Activated CD4-positive, alpha-beta T cell treated with anti-CD3 and anti-CD28 coated beads, Interleukin-10, Interleukin-2, amounts not matched to agents 100 ng/mL and 50 ng/mL, durations not matched to agents 16 hours and 8 hours (primary cell): ENCODE data around the gene PBLD.
"Not testable (repeated sequence)": the region's sequence is repeated elsewhere in the genome, so short reads cannot be mapped to it uniquely, and the experiment has no call there.

Experiments used
- DNase-seq: peaks from one replicate; pipeline ENCODE4 v3.0.0-alpha.2; 2020

PBLD gene

DNA sequence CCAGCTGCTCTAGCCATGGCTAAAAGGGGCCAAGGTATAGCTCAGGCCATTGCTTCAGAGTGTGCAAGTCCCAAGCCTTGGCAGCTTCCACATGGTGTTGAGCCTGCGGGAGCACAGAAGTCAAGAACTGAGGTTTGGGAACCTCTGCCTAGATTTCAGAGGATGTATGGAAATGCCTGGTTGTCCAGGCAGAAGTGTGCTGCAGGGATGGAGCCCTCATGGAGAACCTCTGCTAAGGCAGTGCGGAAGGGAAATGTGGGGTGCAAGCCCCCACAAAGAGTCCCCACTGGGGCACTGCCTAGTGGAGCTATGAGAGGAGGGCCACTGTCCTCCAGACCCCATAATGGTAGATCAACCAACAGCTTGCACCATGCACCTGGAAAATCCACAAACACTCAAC, 54.9 kb downstream of the PBLD start:
- not testable (repeated sequence) for DNase-seq

DNA sequence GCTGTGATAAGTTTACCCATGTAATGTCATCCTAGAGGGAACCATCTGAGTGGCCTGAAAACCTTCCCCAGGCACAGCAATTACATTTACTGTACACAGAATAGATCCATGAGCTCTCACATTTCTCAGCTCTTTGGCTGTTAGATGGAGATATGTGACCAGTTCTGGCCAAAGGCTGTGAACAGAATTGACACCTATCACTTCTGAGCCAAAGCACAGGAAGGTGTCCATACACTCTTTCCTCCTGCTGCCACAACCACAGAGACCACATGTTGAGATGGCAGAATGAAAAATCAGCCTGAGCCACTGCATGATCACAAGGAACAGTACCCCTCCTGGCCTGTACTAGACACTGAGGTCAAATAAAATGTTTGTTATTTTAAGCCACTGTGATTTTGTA, 56.5 kb downstream of the PBLD start:
- no peak for DNase-seq

DNA sequence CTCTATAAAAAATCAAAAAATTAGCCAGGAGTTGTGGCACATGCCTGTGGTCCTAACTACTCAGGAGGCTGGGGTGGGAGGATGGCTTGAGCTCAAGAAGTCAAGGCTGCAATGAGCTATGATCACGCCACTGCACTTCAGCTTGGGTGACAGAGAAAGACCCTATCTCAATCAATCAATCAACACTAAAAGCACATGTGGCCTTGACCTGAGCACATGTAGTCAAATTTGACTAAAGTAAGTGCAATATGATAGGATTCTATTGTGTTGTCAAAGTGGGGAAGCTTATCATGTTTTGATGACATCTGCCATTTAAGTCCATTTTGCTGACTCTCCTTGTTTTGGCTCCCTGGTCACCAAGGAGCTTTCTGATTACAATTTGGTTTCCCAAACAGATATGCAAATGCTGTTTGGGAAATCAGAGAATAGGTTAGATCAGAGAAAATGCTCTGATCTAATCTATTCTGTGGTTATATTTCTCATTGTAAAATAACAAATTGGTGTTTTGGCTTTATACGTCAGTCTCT, 57.1 kb downstream of the PBLD start:
- DNase-seq = no peak

DNA sequence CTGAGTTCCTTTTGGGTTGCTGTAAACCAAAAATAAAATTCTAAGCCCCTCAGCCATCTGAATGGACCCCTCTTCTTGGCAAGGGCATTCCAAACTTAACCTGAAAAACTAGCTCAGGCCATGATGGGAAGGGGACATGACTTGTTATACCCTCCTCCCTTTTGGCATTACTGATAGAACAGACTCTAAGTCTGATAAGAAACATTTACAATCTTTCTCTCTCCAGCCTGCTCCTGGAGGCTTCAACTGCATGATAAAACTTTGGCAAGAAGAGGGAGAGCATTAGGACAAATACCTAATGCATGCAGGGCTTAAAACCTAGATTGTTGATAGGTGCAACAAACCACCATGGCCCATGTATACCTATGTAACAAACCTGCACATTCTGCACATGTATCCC, 59.9 kb downstream of the PBLD start:
- DNase-seq = no peak

DNA sequence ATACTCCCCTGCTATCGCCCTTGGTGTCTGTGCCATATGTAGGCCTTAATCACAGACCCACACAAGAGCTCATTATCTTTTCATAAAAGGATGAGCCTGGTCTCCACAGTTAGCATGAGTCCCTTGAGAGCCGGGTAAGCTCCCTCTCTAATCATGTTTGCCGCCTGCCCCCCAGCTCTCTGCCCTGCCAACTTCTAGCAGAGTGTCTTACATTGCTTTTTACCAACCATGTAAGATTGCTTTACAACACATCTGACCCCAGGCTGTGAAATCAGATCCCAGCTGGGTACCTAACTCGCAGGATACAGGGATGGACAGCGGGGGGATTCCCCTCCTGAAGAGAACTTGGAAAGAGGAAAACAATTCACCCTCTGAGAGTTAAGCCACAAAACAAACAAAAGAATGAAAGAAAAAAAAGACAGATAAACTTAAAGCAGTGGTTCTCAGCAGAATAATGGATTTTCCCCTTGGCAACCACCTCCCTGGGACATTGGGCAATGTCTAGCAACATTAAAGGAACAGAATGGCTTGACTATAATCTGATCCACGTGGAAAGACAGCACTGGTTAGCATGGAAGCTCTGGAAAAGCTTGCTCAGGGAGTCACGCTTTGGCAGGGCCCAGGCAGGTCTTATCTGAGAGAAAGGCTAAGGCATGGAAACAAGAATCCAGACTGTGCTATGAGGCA, 61.4 kb downstream of the PBLD start:
- DNase-seq = no peak

DNA sequence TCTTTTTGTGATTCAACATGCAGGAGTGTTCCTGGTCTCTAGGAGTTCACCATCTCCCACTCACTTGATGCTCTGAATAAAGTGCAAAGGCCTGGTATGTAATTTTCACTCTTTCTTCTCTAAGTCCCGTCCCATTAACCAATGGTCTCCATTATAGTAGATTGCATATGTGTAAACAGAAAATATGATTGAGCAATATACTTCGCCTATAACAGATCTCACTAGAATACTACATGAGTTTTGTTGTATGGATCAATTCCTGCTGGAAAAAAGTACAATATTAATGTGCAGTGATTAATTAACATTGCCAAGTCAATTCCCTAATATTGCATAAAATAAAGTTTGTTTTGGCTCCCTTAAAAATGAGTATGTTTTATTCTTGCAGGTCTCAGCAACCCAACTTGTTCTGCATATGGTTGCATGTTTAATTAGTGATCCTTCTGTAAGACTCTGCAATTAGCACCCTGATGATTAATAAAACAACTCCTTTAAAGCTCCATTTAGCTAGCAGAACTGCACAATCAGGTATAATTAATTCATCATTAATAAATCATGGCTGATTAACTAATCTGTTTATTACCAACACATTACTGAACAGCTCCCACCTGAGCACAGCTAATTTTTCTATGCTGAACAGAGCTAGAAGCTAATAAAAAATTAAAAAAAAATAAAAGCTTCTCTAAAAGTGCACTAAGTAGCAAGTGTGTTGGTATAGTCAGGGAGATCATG, 63.0 kb downstream of the PBLD start:
- no peak for DNase-seq

DNA sequence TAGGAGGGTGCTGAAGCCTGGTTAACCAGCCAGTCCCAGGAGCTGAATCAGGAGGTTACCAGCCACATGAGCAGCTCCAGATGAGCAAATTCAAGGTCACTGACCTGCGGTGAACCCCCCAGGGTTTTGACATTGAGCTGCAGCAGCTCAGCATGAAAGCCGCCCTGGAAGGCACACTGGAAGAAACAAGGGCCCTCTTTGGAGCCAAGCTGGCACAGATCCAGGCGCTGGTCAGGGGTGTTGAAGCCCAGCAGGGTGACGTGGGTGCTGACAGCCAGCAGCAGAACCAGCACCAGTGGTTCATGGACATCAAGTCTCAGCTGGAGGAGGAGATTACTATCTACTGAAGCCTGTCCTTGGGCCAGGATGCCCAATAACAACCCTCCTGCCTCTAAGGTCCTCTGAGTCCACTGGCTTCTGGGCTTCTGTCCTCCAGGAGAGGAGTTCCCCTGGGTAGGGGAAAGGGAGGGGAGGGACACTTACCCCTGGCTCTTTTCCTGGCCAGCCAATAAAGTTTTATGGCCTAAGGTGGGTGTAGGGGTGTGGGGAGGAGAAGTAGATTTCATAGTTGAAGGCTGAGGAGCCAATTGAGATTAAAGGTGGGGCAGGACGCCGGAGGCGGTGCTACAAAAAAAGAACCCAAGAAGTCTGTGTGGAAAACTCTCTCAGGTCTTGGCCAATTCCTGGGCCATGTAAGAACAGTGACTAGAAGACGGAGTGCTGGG, 71.4 kb downstream of the PBLD start:
- no peak for DNase-seq

DNA sequence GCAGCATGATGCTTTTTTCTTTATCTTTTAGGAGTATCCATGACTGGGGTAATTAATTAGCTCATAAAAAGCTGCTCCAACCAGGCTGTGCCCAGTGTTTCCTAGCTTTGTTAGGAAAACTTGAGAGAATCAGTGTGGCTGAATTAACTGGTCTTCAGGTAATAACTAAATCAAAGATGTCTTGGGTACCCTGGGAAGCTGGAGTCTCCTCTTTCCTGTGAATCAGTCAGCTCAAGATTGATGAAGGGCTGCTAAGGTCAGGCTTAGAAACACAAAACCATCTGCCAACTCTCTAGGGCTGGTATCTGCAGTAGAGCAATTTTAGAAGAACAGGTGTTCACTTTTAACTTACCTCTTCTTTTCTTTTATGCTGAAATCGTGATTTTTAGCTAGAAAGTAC, 79.4 kb downstream of the PBLD start:
- DNase-seq = no peak

DNA sequence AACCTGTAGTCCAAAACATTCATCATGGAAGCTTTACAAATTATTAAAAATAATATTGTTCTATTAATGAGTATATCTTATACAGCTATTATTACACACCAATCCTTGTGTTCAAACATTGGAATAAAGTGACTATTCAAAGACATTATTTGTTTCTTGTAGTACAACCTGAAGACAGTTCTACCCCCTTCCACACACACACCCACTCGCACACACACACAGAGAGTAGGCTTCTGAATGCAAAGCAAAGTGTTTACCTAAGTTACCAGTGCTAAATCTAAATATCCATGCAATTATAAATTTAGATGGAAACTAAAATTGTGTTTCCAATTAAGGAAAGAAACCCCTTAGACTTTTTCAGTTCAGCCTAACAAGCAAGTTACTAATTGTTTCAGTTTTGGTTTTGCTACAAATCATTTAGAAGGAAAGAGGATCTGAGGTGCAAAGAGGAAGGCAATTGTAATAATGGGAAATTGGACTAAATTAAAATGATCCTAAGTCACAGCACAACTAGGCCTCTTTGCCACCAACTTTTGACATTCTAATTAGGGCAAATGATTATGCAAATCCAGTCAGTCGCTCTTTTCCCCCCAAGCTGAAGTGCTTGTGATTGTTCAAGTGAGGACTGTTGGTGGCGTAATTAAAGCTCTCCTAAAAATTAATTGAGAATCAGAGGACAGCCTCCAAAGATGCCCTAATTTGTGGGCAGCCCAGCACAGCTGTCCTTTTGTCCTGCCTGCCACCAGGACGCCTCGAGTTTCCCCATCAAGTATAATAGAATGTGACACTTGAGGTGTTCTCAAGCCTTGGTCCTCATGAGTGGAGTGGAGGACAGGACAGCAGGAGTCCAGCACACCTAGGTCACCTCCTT, 80.9 kb downstream of the PBLD start:
- no peak for DNase-seq

DNA sequence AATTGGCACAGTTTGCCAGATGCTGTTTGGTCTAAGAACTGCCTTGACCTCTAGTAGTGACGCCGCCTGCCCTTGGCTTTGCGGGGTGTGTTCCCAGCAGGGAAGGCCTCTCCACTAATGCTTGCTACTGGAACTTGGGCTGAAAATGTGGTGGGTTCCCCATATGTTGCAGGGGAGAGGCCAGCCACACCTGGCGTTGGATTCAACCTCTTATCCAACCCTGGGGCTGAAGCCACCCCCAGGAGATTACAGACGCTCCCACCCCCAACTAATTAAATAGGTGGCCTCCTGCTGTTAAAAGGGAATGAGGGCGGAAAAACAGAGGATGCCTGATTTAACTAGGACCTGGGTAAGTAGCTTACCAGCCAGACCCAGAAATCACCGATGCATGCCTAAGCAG, 81.6 kb downstream of the PBLD start:
- DNase-seq = no peak

DNA sequence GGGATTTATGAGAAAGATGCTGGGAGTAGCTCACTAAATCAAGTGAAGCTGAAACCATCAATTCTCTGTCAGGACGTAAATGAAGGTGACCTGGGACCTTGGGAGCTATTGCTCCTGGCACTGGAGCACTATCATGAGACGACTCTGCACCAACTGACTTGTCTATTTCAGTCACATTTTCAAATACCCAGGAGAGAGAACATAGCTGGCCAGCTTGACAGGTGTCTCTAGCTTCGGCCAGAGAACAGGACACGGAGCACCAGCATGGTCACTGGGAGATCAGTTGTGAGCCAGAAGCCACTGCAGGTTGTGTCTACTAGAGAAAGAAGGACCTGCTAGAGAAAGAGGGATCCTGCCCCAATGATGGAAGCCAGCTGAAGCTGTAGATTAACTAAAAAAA, 83.4 kb downstream of the PBLD start:
- DNase-seq = no peak

DNA sequence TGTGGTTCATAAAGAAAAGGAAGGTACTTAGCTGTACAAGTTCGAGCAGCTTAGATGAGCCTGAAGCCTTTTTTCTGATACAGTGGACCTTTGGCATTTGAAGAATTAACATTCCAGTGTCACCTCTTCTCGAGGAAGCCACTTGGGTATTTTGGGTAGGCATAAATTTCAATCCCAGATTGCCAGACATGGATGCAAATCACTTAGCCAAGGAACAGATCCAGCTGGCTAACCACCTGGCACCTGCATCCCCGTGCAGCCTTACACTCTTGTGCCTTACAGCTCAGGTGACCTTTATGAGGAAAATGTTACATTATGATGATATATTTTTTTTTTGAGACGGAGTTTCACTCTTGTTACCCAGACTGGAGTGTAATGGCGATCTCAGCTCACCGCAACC, 84.8 kb downstream of the PBLD start:
- DNase-seq = no peak

DNA sequence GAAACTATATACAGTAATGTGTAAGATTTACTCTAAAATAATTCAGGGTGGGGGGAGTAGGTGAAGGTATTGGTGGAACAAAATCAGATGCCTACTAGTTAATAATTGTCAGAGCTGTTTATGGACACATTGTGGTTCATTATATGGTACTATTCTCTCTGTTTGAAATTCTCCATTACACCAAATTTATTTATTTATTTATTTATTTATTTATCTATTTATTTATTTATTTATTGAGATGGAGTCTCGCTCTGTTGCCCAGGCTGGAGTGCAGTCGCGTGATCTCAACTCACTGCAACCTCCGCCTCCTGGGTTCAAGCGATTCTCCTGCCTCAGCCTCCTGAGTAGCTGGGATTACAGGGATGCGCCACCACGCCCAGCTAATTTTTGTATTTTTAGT, 86.3 kb downstream of the PBLD start:
- DNase-seq = not testable (repeated sequence)

DNA sequence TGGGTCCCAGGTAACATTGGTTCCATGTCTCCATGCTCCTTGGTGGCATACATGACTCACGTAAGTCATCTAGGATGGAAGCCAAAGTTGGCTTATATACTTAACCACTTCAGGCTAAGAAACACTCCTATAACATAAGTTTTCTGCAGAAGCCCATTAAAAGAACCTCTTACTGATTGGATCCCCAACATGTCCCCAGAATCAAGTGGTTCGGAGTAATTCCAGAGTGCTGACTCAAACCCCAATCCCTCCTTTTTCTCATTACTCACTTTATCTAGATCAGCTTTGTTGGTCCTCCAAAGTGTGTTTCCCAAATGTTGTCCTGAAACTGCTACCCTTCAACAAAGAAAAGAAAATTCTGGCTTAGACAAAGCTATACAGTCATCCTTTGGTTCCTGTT, 90.7 kb downstream of the PBLD start:
- no peak for DNase-seq

DNA sequence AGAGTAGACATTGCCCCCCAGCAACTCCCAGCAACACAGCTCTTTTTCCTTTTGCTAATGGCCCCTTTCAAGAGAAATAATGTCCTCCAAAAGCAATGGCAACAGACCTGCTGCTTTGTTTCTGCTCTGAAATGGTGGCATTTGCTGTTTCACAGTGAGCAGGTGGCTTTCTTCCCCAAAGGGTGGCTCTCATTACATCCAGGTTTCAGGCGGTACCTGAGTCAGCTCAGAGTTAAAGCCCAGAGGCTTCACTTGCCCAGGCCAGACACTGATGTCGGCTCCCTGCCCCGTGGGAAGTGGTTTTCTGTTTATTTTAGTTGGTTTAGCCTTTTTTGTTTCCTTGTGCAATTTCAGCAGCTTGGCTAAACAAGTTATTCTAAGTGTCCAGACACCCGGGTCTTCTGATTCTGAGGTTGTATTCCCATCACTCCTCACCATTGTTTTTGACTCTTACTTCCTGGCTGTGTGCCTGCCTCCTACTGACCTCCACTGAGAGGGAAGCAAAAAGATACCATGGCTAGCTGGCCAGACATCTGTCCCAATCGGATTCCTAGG, 93.1 kb downstream of the PBLD start:
- no peak for DNase-seq

DNA sequence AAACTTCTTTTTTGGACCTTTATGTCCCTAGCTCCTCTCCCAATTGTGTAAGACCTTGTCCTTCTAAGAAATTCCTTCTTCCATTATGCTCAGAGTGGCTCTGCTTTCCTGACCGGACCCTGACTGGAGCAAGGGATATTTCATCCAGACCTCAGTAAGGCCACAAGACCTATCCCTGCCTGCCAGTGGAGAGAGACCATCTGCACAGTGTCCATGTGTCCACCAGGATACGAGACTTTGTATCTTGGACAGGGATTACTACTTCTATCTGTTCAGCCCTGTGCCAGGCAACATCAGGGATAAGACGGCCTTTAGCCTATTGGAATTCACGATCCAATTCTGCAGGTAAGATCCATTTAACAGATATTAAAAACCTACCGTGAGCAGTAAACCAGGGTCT, 93.7 kb downstream of the PBLD start:
- no peak for DNase-seq

DNA sequence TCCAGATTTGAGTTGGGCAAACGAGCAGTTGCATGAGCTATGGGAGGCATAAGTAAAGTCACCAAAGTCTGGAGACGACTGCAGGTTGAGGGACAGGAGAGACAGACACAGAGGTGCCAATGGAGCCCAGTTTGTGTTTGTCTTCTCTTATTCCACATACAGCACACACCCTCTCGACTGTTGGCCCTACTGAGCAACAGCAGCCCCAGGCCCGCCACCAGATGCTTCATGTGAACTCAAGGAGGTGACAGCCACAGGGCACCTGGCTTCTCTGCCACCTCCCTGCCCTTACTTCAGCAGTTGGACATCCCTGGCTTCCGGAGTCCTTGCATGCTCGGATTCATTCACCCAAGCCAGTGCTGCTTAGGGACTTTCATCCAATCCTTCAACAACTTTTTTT, 94.4 kb downstream of the PBLD start:
- DNase-seq = no peak

DNA sequence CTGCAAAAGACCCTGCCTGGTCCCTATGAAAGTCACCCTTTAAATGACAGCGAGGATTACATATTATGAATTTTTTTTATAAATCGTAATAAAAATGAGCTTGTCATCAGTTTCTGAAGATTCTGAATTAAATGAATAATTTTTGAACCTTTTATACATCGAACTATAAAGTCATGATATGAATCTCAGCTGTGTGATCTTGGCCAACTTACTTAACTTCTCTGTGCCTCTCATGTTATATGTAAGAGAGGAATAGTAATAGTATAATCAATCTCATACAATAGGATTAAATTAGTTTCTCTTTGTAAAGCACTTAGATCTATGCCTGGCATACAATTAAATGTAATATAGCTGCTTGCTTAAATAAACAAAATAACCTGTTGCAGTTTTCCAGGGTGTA, 95.6 kb downstream of the PBLD start:
- no peak for DNase-seq

DNA sequence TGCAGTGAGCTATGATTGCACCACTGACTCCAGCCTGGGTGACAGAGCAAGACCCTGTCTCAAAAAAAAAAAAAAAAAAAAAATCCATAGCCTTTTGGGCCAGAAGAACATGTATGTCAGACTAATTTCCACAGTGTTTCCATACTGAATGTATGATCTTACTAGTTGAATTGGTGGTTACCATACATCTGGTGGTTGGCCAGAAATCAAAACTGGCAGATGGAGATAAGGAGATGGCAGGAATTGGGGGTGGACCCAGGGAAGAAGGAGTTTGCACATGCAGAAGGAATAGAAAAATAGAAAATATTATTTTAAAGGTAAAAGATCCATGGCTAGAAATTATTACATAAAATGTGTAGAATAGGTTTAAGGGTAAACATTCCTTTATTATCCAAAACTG, 97.1 kb downstream of the PBLD start:
- DNase-seq = no peak

DNA sequence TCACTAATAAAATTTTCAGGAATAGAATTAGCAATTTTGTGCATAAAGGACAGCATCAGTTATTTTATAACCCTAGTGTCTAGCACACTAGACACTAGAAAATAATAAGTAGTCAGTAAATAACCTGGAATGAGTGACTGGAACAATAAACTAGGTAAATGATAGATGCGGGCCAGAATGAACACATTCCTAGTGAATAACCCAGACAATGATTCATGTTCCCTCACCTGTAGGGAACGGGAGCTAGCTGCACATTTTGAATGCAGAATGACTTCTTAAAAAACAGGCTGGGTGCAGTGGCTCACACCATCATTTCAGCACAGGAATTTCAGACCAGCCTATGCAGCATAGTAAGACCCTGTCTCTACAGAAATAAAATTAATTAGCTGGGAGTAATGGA, 97.6 kb downstream of the PBLD start:
- DNase-seq = no peak

DNA sequence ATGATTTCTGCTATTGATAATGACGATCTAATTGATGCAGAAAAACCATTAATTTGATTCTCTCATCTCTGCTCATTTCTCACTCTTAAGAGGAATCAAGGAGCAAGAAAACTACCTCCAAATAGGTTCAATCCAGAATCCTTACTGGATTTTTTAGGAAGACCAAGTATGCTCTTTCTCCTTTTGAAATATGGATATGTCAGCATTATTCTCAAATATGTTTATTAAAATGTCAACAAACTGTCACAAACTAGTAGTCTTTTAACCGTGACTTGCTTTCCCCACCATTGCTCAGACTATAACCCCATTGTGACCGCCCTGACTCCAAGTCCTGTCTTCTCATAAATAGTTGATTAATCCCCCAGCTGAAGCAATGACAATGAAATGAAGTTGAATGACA, 99.7 kb downstream of the PBLD start:
- no peak for DNase-seq
